ENCODE measurements around the gene NEK11. TPM values are rescaled to one million over a fixed set of nuclear protein-coding genes. Genes with fewer than 3 reads are reported as not detected.

The NEK11 gene
- polyA plus RNA-seq, 1 donor (not counting 4 experiments of a cell fraction or from before 2014, with no cell fraction given) = 9.4 TPM

GRCh38 chr3:131223373-131224289 lies 197.0 kb downstream of the NEK11 start:
- DNase-seq (ENCODE audit: low read depth, low spot score) (no peak), FAIRE-seq (no peak)
- Histone ChIP-seq H3K9me3 (ENCODE audit: control insufficient read depth, low read depth, low read length) (no peaks in the 10 kb centered on the region), H3K36me3 (ENCODE audit: control insufficient read depth in 2 of 2, extremely low read depth in 1 of 2, insufficient read depth in 2 of 2, low read length in 2 of 2) (no peaks in the 10 kb centered on the region), H3K4me2 (ENCODE audit: control insufficient read depth, extremely low read depth, insufficient read depth, low read depth, low read length) (no peak overlapping the region), H4K20me1 (ENCODE audit: control insufficient read depth, extremely low read depth, insufficient read depth, low read length) (no peaks in the 10 kb centered on the region), H3K4me3 (ENCODE audit: control insufficient read depth in 2 of 3, extremely low read depth in 1 of 3, insufficient read depth in 2 of 3, low read depth in 1 of 3, low read length in 3 of 3) (no peak overlapping the region), H3K9me1 (ENCODE audit: control insufficient read depth, extremely low read depth, insufficient read depth, low read length) (no peaks in the 10 kb centered on the region), H2AFZ (ENCODE audit: control insufficient read depth, low read length) (no peak overlapping the region), H3K27me3 (ENCODE audit: control insufficient read depth, extremely low read depth, insufficient read depth, low read length) (no peaks in the 10 kb centered on the region), H3K9ac (ENCODE audit: control insufficient read depth, extremely low read depth, insufficient read depth, low read length) (no peak overlapping the region), H3K4me1 (ENCODE audit: control insufficient read depth, extremely low read depth, insufficient read depth, low read length) (peaks cover 4% of the 10 kb centered on the region), H3K27ac (ENCODE audit: control insufficient read depth, insufficient read depth, low read length) (no peak overlapping the region), H3K79me2 (ENCODE audit: control insufficient read depth, insufficient read depth, low read length) (no peaks in the 10 kb centered on the region)
- dilution Hi-C loops (cut with MboI; ENCODE audit: extremely low pct_ligation_motif_present, low sequenced_read_pairs) = no loop called here
- TF ChIP-seq CTCF (optimal IDR thresholded peaks at IDR 0.05 in 1 of 3, IDR thresholded peaks at IDR 0.05 in 1 of 3, conservative IDR thresholded peaks at IDR 0.05 in 1 of 3; ENCODE audit: extremely low read depth in 1 of 3, insufficient read depth in 2 of 3, low read length in 3 of 3) (no peak), EZH2 (IDR thresholded peaks at IDR 0.05; ENCODE audit: low read length) (no peak)

- no peak overlapping the region for H3K4me3 ChIP-seq (ENCODE audit: control insufficient read depth in 2 of 3, extremely low read depth in 1 of 3, insufficient read depth in 2 of 3, low read depth in 1 of 3, low read length in 3 of 3)
- FAIRE-seq (no peak), DNase-seq (ENCODE audit: low read depth, low spot score) (no peak)
- H3K4me2 ChIP-seq (ENCODE audit: control insufficient read depth, extremely low read depth, insufficient read depth, low read depth, low read length) = no peak overlapping the region
- TF ChIP-seq CTCF (optimal IDR thresholded peaks at IDR 0.05 in 1 of 3, IDR thresholded peaks at IDR 0.05 in 1 of 3, conservative IDR thresholded peaks at IDR 0.05 in 1 of 3; ENCODE audit: extremely low read depth in 1 of 3, insufficient read depth in 2 of 3, low read length in 3 of 3) (no peak), EZH2 (IDR thresholded peaks at IDR 0.05; ENCODE audit: low read length) (no peak)
- H3K9me1 ChIP-seq (ENCODE audit: control insufficient read depth, extremely low read depth, insufficient read depth, low read length) = no peaks in the 10 kb centered on the region
- peaks cover 4% of the 10 kb centered on the region for H3K4me1 ChIP-seq (ENCODE audit: control insufficient read depth, extremely low read depth, insufficient read depth, low read length)
- no peaks in the 10 kb centered on the region for H3K27me3 ChIP-seq (ENCODE audit: control insufficient read depth, extremely low read depth, insufficient read depth, low read length)
- H3K27ac ChIP-seq (ENCODE audit: control insufficient read depth, insufficient read depth, low read length) = no peak overlapping the region
- H3K9me3 ChIP-seq (ENCODE audit: control insufficient read depth, low read depth, low read length) = no peaks in the 10 kb centered on the region
- no peak overlapping the region for H2AFZ ChIP-seq (ENCODE audit: control insufficient read depth, low read length)
- no peaks in the 10 kb centered on the region for H3K36me3 ChIP-seq (ENCODE audit: control insufficient read depth in 2 of 2, extremely low read depth in 1 of 2, insufficient read depth in 2 of 2, low read length in 2 of 2)
- dilution Hi-C loops (cut with MboI; ENCODE audit: extremely low pct_ligation_motif_present, low sequenced_read_pairs) = no loop called here
- H3K9ac ChIP-seq (ENCODE audit: control insufficient read depth, extremely low read depth, insufficient read depth, low read length) = no peak overlapping the region
- H4K20me1 ChIP-seq (ENCODE audit: control insufficient read depth, extremely low read depth, insufficient read depth, low read length) = no peaks in the 10 kb centered on the region
- H3K79me2 ChIP-seq (ENCODE audit: control insufficient read depth, insufficient read depth, low read length) = no peaks in the 10 kb centered on the region
These were observed 198.3 kb downstream of the NEK11 start for GRCh38 chr3:131224886-131225550.

All from keratinocyte (primary cell).